Measurements from ENCODE around the gene PFN4.

The PFN4 gene

GRCh38 chr2:24123195-24123921 is at the start of gene PFN4, which contains the start of gene FAM228B:
Gene PFN4 (minus strand): TSS chr2:24123334. CDS start chr2:24122535, 799 bp downstream.
Gene FAM228B (plus strand): TSS chr2:24123469. CDS start chr2:24124362, 893 bp downstream.
- no peak for TF ChIP-seq CTCF (conservative IDR thresholded peaks at IDR 0.05; ENCODE audit: low read depth)
- ChIA-PET CTCF (interaction anchor here (2.3 kb wide), 1 partner anchor 39 kb away, joined by 10 read pairs; the partner anchor contains the start of gene TP53I3), POLR2A (ENCODE audit: low non-redundant PET) (no interaction called here)
- peak within 1 kb of the TSS; percentile 72 for H3K27ac ChIP-seq
- DNase-seq (ENCODE audit: low spot score): peak; percentile 79

- ChIA-PET POLR2A (ENCODE audit: low non-redundant PET) (interaction anchor here (0.5 kb wide), 1 partner anchor 42 kb away, joined by 4 read pairs; no protein-coding TSS in a partner anchor), CTCF (no interaction called here)
- no peak for DNase-seq (ENCODE audit: low spot score)
- TF ChIP-seq CTCF (conservative IDR thresholded peaks at IDR 0.05; ENCODE audit: low read depth): no peak
- no peak overlapping the region for H3K27ac ChIP-seq
Observed at GRCh38 chr2:24169023-24169422, 45.9 kb upstream of the PFN4 start.

GRCh38 chr2:24164416-24164973 is 41.4 kb upstream of the PFN4 start:
- ChIA-PET CTCF (interaction anchor here (0.7 to 0.8 kb wide), 3 partner anchors 10 to 222 kb away, joined by 3 to 8 read pairs (median 4); no protein-coding TSS in a partner anchor), POLR2A (ENCODE audit: low non-redundant PET) (no interaction called here)
- peak; percentile 39 for DNase-seq (ENCODE audit: low spot score)
- peak; percentile 57 for TF ChIP-seq CTCF (conservative IDR thresholded peaks at IDR 0.05; ENCODE audit: low read depth)
- no peak overlapping the region for H3K27ac ChIP-seq

GRCh38 chr2:24163601-24164000 is 40.5 kb upstream of the PFN4 start:
- CTCF ChIA-PET: interaction anchor here (0.6 to 0.8 kb wide), 3 partner anchors 13 to 222 kb away, joined by 3 to 10 read pairs (median 8); no protein-coding TSS in a partner anchor
- no peak overlapping the region for H3K27ac ChIP-seq
- TF ChIP-seq CTCF (conservative IDR thresholded peaks at IDR 0.05; ENCODE audit: low read depth): no peak
- POLR2A ChIA-PET (ENCODE audit: low non-redundant PET): no interaction called here
- no peak for DNase-seq (ENCODE audit: low spot score)

- CTCF ChIA-PET: interaction anchor here (0.6 kb wide), 1 partner anchor 39 kb away, joined by 10 read pairs; no protein-coding TSS in a partner anchor
- DNase-seq (ENCODE audit: low spot score): no peak
- TF ChIP-seq CTCF (conservative IDR thresholded peaks at IDR 0.05; ENCODE audit: low read depth): no peak
- POLR2A ChIA-PET (ENCODE audit: low non-redundant PET): no interaction called here
- H3K27ac ChIP-seq: no peak overlapping the region
Observed at GRCh38 chr2:24163186-24163585, 40.1 kb upstream of the PFN4 start.

- POLR2A ChIA-PET (ENCODE audit: low non-redundant PET): no interaction called here
- DNase-seq (ENCODE audit: low spot score): no peak
- CTCF ChIA-PET: interaction anchor here (0.6 kb wide), 1 partner anchor 25 kb away, joined by 3 read pairs; no protein-coding TSS in a partner anchor
- no peak overlapping the region for H3K27ac ChIP-seq
- TF ChIP-seq CTCF (conservative IDR thresholded peaks at IDR 0.05; ENCODE audit: low read depth): no peak
Observed at GRCh38 chr2:24162494-24162893, 39.4 kb upstream of the PFN4 start.

Measured in RWPE1 (cell line).